Sigmoid colon (tissue), 7 donors: Measurements from ENCODE around the gene IPO13. TPM values are rescaled to one million over a fixed set of nuclear protein-coding genes. Genes with fewer than 3 reads are reported as not detected.

ENCODE experiments used
- DNase-seq: peaks from one replicate; pipeline ENCODE4 v3.0.0-alpha.2; 2019
- H3K27ac ChIP-seq, 4 donors: fragments of 200-600 bp; sonication (generic); one replicate each; pipeline ENCODE4 v1.5.1; 2016 to 2019; ENCODE audit warnings: mild to moderate bottlenecking in 1 of 4
- H3K27me3 ChIP-seq, 3 donors: fragments of 200-600 bp; sonication (generic); one replicate each; pipeline ENCODE4 v1.5.1; 2019; ENCODE audit warnings: mild to moderate bottlenecking in 1 of 3
- H3K36me3 ChIP-seq, 4 donors: fragments of 200-600 bp; sonication (generic); one replicate each; pipeline ENCODE4 v1.5.1; 2016 to 2019
- H3K4me1 ChIP-seq, 4 donors: fragments of 200-600 bp; sonication (generic); one replicate each; pipeline ENCODE4 v1.5.1; 2017 to 2019
- H3K4me3 ChIP-seq, 4 donors: fragments of 200-600 bp; sonication (generic); one replicate each; pipeline ENCODE4 v1.5.1; 2017 to 2019; ENCODE audit warnings: mild to moderate bottlenecking in 2 of 4, moderate library complexity in 1 of 4
- H3K9me3 ChIP-seq, 4 donors: fragments of 200-600 bp in 3 of 4; sonication (generic) in 3 of 4; one replicate each; pipeline versions ENCODE4 v1.5.1 to v1.6.1; 2013 to 2019
- CTCF ChIP-seq, 4 experiments: fragments of 450-650 bp in 3 of 4; fragments of 200-600 bp in 1 of 4; IDR thresholded peaks; one replicate each; pipeline ENCODE4 v1.5.1; 2016 to 2019; ENCODE audit warnings: antibody characterized with exemption in 4 of 4, mild to moderate bottlenecking in 3 of 4, moderate library complexity in 2 of 4
- EP300 ChIP-seq, 4 donors: sonication (generic); formaldehyde crosslinking; IDR thresholded peaks; one replicate each; pipeline ENCODE4 v1.6.1; 2017; ENCODE audit warnings: antibody characterized with exemption in 4 of 4
- POLR2A ChIP-seq, 2 donors: fragments of 450-650 bp; IDR thresholded peaks; one replicate each; pipeline ENCODE4 v1.6.1; 2016; ENCODE audit warnings: antibody characterized with exemption in 2 of 2, mild to moderate bottlenecking in 2 of 2, moderate library complexity in 2 of 2
- POLR2AphosphoS5 ChIP-seq, 4 donors: sonication (generic); formaldehyde crosslinking; IDR thresholded peaks; one replicate each; pipeline ENCODE4 v1.6.1; 2017; ENCODE audit warnings: antibody characterized with exemption in 4 of 4
- WGBS, 2 donors: extraction: QIAGEN DNeasy Blood & Tissue Kit; methylation state at CpG; one replicate each; pipeline ENCODE4 v1.1.7; 2013; 5-methylcytosine and 5-hydroxymethylcytosine counted together
- intact Hi-C: fragments of 100-400 bp; cut with DNase I; formaldehyde crosslinking; loops from one replicate; pipeline ENCODE4 v1.15.1; 2023
- polyA plus RNA-seq, 3 donors: library from polyadenylated mRNA; stranded (reverse); fragments of 200-250 nt; gene quantifications; one replicate each; pipeline ENCODE4 v1.2.3, GENCODE V29; 2013
- total RNA-seq, 4 donors: library from RNA; depleted of rRNA; stranded (reverse); fragments of >200 nt; gene quantifications; one replicate each; pipeline ENCODE4 v1.1.0, GENCODE V29; 2016
- donor health status: healthy with polysubstance abuse.
- donor health status: Bipolar disorder and iron deficiency.
- donor health status: healthy.

IPO13 gene
- total and polyA plus RNA-seq, 7 donors: 9.6 to 27.1 (median 16.1) TPM

- Histone ChIP-seq H3K9me3 (no peaks in the 10 kb centered on the region), H3K27me3 (no peaks in the 10 kb centered on the region), H3K36me3 (peaks cover 0 to 13% (median 2%) of the 10 kb centered on the region in 4 donors), H3K4me3 (no peak overlapping the region), H3K27ac (no peak overlapping the region), H3K4me1 (no peaks in the 10 kb centered on the region)
- TF ChIP-seq CTCF (IDR thresholded peaks at IDR 0.05) (no peak), EP300 (IDR thresholded peaks at IDR 0.05) (no peak), POLR2AphosphoS5 (IDR thresholded peaks at IDR 0.05) (no peak), POLR2A (IDR thresholded peaks at IDR 0.05) (no peak)
- intact Hi-C loops: no loop called here
- no peak for DNase-seq
- WGBS, 2 donors: 84 to 94% methylated on average over 7 of the region's 7 CpGs
These were observed 26.8 kb upstream of the IPO13 start for GRCh38 chr1:43919906-43920305.

- 96% methylated on average over 6 of the region's 6 CpGs for WGBS, 2 donors
- TF ChIP-seq EP300 (IDR thresholded peaks at IDR 0.05) (no peak), CTCF (IDR thresholded peaks at IDR 0.05) (no peak), POLR2A (IDR thresholded peaks at IDR 0.05) (no peak), POLR2AphosphoS5 (IDR thresholded peaks at IDR 0.05) (no peak)
- no peak for DNase-seq
- intact Hi-C loops: no loop called here
- no peaks in the 10 kb centered on the region for H3K9me3 ChIP-seq
- peaks cover 0 to 14% (median 2%) of the 10 kb centered on the region in 4 donors for H3K36me3 ChIP-seq
- no peak overlapping the region for H3K27ac ChIP-seq
- no peak overlapping the region for H3K4me3 ChIP-seq
- no peaks in the 10 kb centered on the region for H3K4me1 ChIP-seq
- H3K27me3 ChIP-seq: no peaks in the 10 kb centered on the region
These were observed 25.7 kb upstream of the IPO13 start for GRCh38 chr1:43921022-43921421.

GRCh38 chr1:43924516-43924915 lies 22.2 kb upstream of the IPO13 start:
- Histone ChIP-seq H3K4me1 (no peaks in the 10 kb centered on the region), H3K4me3 (no peak overlapping the region), H3K27me3 (no peaks in the 10 kb centered on the region), H3K9me3 (no peaks in the 10 kb centered on the region), H3K36me3 (peaks cover 0 to 14% (median 2%) of the 10 kb centered on the region in 4 donors), H3K27ac (no peak overlapping the region)
- TF ChIP-seq EP300 (IDR thresholded peaks at IDR 0.05): no peak
- TF ChIP-seq CTCF (IDR thresholded peaks at IDR 0.05): no peak
- TF ChIP-seq POLR2AphosphoS5 (IDR thresholded peaks at IDR 0.05): no peak
- TF ChIP-seq POLR2A (IDR thresholded peaks at IDR 0.05): no peak
- DNase-seq: no peak
- intact Hi-C loops: no loop called here
- WGBS, 2 donors: 83 to 84% methylated on average over 4 of the region's 4 CpGs

- Histone ChIP-seq H3K4me1 (no peaks in the 10 kb centered on the region), H3K27ac (no peak overlapping the region), H3K4me3 (no peak overlapping the region), H3K36me3 (peaks cover 0 to 21% (median 4%) of the 10 kb centered on the region in 4 donors), H3K9me3 (no peaks in the 10 kb centered on the region), H3K27me3 (no peaks in the 10 kb centered on the region)
- WGBS, 2 donors: 91 to 94% methylated on average over 9 of the region's 9 CpGs
- intact Hi-C loops: no loop called here
- no peak for TF ChIP-seq CTCF (IDR thresholded peaks at IDR 0.05)
- TF ChIP-seq POLR2AphosphoS5 (IDR thresholded peaks at IDR 0.05): no peak
- no peak for TF ChIP-seq EP300 (IDR thresholded peaks at IDR 0.05)
- no peak for TF ChIP-seq POLR2A (IDR thresholded peaks at IDR 0.05)
- DNase-seq: no peak
These were observed 20.9 kb upstream of the IPO13 start for GRCh38 chr1:43925846-43926245.
